Measurements from ENCODE around the gene TTC7B.

- TF ChIP-seq FOXM1 (IDR thresholded peaks at IDR 0.05; ENCODE audit: borderline replicate concordance, low read depth), result no peak
- TF ChIP-seq MAX (IDR thresholded peaks at IDR 0.05), result no peak
- TF ChIP-seq RAD21 (IDR thresholded peaks at IDR 0.05; ENCODE audit: low read depth), result no peak
- TF ChIP-seq, protein P1, sequence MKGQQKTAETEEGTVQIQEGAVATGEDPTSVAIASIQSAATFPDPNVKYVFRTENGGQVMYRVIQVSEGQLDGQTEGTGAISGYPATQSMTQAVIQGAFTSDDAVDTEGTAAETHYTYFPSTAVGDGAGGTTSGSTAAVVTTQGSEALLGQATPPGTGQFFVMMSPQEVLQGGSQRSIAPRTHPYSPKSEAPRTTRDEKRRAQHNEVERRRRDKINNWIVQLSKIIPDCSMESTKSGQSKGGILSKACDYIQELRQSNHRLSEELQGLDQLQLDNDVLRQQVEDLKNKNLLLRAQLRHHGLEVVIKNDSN (IDR thresholded peaks at IDR 0.05), result no peak
- no peak for TF ChIP-seq TAF1 (IDR thresholded peaks at IDR 0.05; ENCODE audit: low read depth)
- TF ChIP-seq EP300 (IDR thresholded peaks at IDR 0.05; ENCODE audit: borderline replicate concordance), result no peak
- no peak for TF ChIP-seq CEBPB (IDR thresholded peaks at IDR 0.05)
- TF ChIP-seq TCF12 (IDR thresholded peaks at IDR 0.05; ENCODE audit: low read depth), result no peak
- TF ChIP-seq CREB1 (IDR thresholded peaks at IDR 0.05; ENCODE audit: low read depth), result no peak
- TF ChIP-seq, protein P2, sequence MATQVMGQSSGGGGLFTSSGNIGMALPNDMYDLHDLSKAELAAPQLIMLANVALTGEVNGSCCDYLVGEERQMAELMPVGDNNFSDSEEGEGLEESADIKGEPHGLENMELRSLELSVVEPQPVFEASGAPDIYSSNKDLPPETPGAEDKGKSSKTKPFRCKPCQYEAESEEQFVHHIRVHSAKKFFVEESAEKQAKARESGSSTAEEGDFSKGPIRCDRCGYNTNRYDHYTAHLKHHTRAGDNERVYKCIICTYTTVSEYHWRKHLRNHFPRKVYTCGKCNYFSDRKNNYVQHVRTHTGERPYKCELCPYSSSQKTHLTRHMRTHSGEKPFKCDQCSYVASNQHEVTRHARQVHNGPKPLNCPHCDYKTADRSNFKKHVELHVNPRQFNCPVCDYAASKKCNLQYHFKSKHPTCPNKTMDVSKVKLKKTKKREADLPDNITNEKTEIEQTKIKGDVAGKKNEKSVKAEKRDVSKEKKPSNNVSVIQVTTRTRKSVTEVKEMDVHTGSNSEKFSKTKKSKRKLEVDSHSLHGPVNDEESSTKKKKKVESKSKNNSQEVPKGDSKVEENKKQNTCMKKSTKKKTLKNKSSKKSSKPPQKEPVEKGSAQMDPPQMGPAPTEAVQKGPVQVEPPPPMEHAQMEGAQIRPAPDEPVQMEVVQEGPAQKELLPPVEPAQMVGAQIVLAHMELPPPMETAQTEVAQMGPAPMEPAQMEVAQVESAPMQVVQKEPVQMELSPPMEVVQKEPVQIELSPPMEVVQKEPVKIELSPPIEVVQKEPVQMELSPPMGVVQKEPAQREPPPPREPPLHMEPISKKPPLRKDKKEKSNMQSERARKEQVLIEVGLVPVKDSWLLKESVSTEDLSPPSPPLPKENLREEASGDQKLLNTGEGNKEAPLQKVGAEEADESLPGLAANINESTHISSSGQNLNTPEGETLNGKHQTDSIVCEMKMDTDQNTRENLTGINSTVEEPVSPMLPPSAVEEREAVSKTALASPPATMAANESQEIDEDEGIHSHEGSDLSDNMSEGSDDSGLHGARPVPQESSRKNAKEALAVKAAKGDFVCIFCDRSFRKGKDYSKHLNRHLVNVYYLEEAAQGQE (IDR thresholded peaks at IDR 0.05; ENCODE audit: low read depth), result no peak
Observed at GRCh38 chr14:90696720-90697119, 119.5 kb downstream of the TTC7B start.
